Nephron progenitor cell (in vitro differentiated cells): ENCODE data around the gene AFDN.

Experiments used
- DNase-seq: peaks from one replicate; pipeline ENCODE4 v3.0.0; 2021
- H3K27ac Mint-ChIP-seq: 2 replicates; pipeline ENCODE4 v1.8.0; 2021; ENCODE audit warnings: mild to moderate bottlenecking, moderate library complexity, mixed read lengths
- H3K27me3 Mint-ChIP-seq: 2 replicates; pipeline ENCODE4 v1.8.0; 2021; ENCODE audit warnings: mild to moderate bottlenecking, low read depth, mixed read lengths; ENCODE audit not compliant: poor library complexity
- H3K36me3 Mint-ChIP-seq: 2 replicates; pipeline ENCODE4 v1.8.0; 2021; ENCODE audit warnings: low read depth, mixed read lengths
- H3K4me1 Mint-ChIP-seq: 2 replicates; pipeline ENCODE4 v1.8.0; 2021; ENCODE audit warnings: mixed read lengths
- H3K4me3 Mint-ChIP-seq: 2 replicates; pipeline ENCODE4 v1.8.0; 2021; ENCODE audit warnings: mild to moderate bottlenecking, moderate library complexity, mixed read lengths
- H3K9me3 Mint-ChIP-seq: 2 replicates; pipeline ENCODE4 v1.8.0; 2021; ENCODE audit warnings: mild to moderate bottlenecking, moderate library complexity, mixed read lengths
- TF ChIP-seq, protein P1 (sequence below): fragments of 200-600 bp; sonication (generic); IDR thresholded peaks from 2 replicates; pipeline ENCODE4 v1.5.0; 2021; ENCODE audit warnings: antibody characterized with exemption

The AFDN gene

GRCh38 chr6:168007592-168008338 lies 181.1 kb downstream of the AFDN start:
- no peak for DNase-seq
- no peak overlapping the region for H3K27ac Mint-ChIP-seq
- peaks cover 3% of the 10 kb centered on the region for H3K27me3 Mint-ChIP-seq

DNA sequence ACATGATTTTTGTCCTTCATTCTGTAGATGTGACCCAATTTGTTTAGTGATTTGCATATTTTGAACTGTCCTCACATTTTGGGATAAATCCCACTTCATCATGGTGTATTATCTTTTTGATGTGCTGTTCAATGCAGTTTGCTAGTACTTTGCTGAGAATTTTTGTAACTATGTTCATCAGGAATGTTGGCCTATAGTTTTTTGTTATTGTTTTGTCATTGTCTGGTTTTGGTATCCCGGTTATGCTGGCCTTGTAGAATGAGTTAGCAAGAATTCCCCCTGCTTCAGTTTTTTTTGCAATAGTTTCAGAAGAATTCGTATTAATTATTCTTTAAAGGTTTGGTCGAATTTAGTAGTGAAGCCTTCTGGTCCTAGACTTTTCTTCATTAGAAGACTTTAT lies 182.6 kb downstream of the AFDN start:
- TF ChIP-seq, protein P1, sequence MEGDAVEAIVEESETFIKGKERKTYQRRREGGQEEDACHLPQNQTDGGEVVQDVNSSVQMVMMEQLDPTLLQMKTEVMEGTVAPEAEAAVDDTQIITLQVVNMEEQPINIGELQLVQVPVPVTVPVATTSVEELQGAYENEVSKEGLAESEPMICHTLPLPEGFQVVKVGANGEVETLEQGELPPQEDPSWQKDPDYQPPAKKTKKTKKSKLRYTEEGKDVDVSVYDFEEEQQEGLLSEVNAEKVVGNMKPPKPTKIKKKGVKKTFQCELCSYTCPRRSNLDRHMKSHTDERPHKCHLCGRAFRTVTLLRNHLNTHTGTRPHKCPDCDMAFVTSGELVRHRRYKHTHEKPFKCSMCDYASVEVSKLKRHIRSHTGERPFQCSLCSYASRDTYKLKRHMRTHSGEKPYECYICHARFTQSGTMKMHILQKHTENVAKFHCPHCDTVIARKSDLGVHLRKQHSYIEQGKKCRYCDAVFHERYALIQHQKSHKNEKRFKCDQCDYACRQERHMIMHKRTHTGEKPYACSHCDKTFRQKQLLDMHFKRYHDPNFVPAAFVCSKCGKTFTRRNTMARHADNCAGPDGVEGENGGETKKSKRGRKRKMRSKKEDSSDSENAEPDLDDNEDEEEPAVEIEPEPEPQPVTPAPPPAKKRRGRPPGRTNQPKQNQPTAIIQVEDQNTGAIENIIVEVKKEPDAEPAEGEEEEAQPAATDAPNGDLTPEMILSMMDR = no peak
- no peak overlapping the region for H3K4me3 Mint-ChIP-seq

More at GRCh38 chr6:168007592-168008338, 181.1 kb downstream of the AFDN start:
- TF ChIP-seq, protein P1 = no peak
- H3K36me3 Mint-ChIP-seq = peaks cover 9% of the 10 kb centered on the region
- no peak overlapping the region for H3K4me3 Mint-ChIP-seq
- peaks cover 64% of the 10 kb centered on the region for H3K9me3 Mint-ChIP-seq
- peaks cover 7% of the 10 kb centered on the region for H3K4me1 Mint-ChIP-seq

DNA sequence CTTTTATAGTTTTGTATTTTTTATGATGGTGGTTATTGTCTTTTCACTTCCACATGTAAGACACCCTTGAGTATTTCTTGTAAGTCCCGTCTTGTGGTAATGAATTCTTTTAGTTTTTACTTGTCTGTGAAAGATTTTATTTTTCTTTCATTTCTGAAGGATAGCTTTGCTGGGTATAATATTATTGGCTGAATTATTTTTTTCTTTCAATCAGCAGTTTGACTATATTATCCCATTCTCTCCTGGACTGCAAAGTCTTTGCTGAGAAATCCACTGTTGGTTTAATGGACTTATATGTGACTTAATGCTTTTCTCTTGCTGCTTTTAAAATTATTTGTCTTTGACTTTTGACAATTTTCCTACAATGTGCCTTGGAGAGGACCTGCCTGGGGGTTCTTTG lies 184.6 kb downstream of the AFDN start:
- H3K9me3 Mint-ChIP-seq = peaks cover 77% of the 10 kb centered on the region
- H3K4me1 Mint-ChIP-seq = no peaks in the 10 kb centered on the region
- no peak for DNase-seq
- no peak overlapping the region for H3K4me3 Mint-ChIP-seq
- H3K27ac Mint-ChIP-seq = no peak overlapping the region
- H3K36me3 Mint-ChIP-seq = peaks cover 17% of the 10 kb centered on the region
- TF ChIP-seq, protein P1 = no peak
- peaks cover 4% of the 10 kb centered on the region for H3K27me3 Mint-ChIP-seq

More for the DNA sequence above, 182.6 kb downstream of the AFDN start:
- Mint-ChIP-seq H3K27ac (no peak overlapping the region), H3K27me3 (peaks cover 3% of the 10 kb centered on the region), H3K4me1 (no peaks in the 10 kb centered on the region), H3K9me3 (peaks cover 67% of the 10 kb centered on the region), H3K36me3 (peaks cover 9% of the 10 kb centered on the region)
- DNase-seq = no peak

DNA sequence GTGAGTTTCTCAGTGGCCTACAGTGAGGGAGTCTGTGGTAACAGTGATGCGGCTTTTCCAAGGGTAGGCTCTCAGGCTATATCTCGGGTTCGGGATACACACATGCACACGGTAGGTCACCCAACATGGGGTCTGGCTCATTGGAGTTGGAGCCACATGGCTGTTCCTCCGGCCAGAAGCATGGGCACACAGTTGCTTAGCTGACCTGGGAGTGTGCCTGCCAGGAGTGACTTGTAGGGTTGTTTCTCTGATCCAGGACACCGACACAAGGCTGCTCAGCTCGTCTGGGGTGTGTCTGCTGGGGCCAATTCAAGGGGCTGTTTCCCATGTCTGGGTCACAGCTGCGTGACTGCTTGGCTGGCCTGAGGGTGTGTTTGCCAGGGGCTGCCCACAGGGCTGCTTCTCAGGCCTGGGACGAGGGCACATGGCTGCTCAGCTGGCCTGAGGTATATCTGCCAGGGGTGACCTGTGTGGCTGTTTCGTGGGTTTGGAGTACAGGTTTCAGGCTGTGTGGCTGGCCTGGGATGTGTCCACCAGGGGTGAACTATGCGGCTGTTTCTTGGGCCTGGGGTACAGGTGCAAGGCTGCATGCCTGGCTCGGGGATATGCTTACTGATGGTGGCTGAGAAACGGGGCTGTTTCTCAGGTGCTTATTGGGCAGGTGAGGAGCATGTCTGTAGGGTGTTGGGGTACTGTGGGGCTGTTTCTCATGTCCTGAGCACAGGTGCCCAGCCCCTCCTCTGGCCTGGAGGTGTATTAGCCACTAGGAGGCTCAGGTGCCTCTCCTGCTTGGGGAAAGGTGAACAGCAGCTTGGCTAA lies 185.9 kb downstream of the AFDN start:
- peaks cover 17% of the 10 kb centered on the region for H3K36me3 Mint-ChIP-seq
- H3K9me3 Mint-ChIP-seq = peaks cover 81% of the 10 kb centered on the region
- no peaks in the 10 kb centered on the region for H3K4me1 Mint-ChIP-seq
- TF ChIP-seq, protein P1 = no peak
- no peak overlapping the region for H3K4me3 Mint-ChIP-seq
- no peak for DNase-seq
- no peak overlapping the region for H3K27ac Mint-ChIP-seq
- H3K27me3 Mint-ChIP-seq = peaks cover 11% of the 10 kb centered on the region

- no peak for DNase-seq
- H3K4me1 Mint-ChIP-seq = no peaks in the 10 kb centered on the region
- H3K9me3 Mint-ChIP-seq = peaks cover 79% of the 10 kb centered on the region
These were observed 186.7 kb downstream of the AFDN start for GRCh38 chr6:168013250-168013915.

More at GRCh38 chr6:168013250-168013915, 186.7 kb downstream of the AFDN start:
- Mint-ChIP-seq H3K27ac (no peak overlapping the region), H3K27me3 (peaks cover 12% of the 10 kb centered on the region), H3K4me3 (no peak overlapping the region), H3K36me3 (peaks cover 17% of the 10 kb centered on the region)
- TF ChIP-seq, protein P1 = no peak
